Bronchial epithelial cell (primary cell): ENCODE measurements around the gene IRF3. TPM values are rescaled to one million over a fixed set of nuclear protein-coding genes. Genes with fewer than 3 reads are reported as not detected.
A peak's percentile ranks its signal among the peaks of the same experiment; 100 is the strongest.

ENCODE experiments used
- DNase-seq: peaks from one replicate; pipeline ENCODE4 v3.0.0-alpha.2; 2010; ENCODE audit warnings: low read depth
- FAIRE-seq: peaks from 2 replicates; lab custom pipeline; 2011; peaks lifted over from hg19 to GRCh38; lab: Jason Lieb, UNC
- H3K27me3 ChIP-seq: 2 replicates; pipeline ENCODE4 v1.5.1; 2011; ENCODE audit warnings: low read length; ENCODE audit not compliant: control insufficient read depth, insufficient read depth
- H3K36me3 ChIP-seq: 2 replicates; pipeline ENCODE4 v1.5.1; 2011; ENCODE audit warnings: low read length; ENCODE audit not compliant: control insufficient read depth, insufficient read depth
- H3K4me3 ChIP-seq: 2 replicates; pipeline ENCODE4 v1.5.1; 2011; ENCODE audit warnings: mild to moderate bottlenecking, low read depth, low read length, control low read depth
- CTCF ChIP-seq: IDR thresholded peaks from 2 replicates; pipeline ENCODE4 v1.5.1; 2011; ENCODE audit warnings: mild to moderate bottlenecking, moderate library complexity, low read length, control low read depth, inconsistent platforms; ENCODE audit not compliant: insufficient read depth, severe bottlenecking
- total RNA-seq: library from RNA; depleted of rRNA; stranded (reverse); fragments of >200 nt; gene quantifications from 2 replicates; pipeline ENCODE4 v1.2.1, GENCODE V29; 2014

The IRF3 gene
- total RNA-seq, 1 donor from 2014 or later: 128 TPM

- H3K27me3 ChIP-seq: no peaks in the 10 kb centered on the region
- DNase-seq (peak; percentile 67), FAIRE-seq (no peak)
- H3K36me3 ChIP-seq: peaks cover 29% of the 10 kb centered on the region
- no peak overlapping the region for H3K4me3 ChIP-seq
- TF ChIP-seq CTCF: peak; percentile 100
Observed at GRCh38 chr19:49680421-49681351, 15.0 kb upstream of the IRF3 start.

- no peak for DNase-seq
- Histone ChIP-seq H3K4me3 (no peak overlapping the region), H3K27me3 (no peaks in the 10 kb centered on the region), H3K36me3 (peaks cover 26% of the 10 kb centered on the region)
- FAIRE-seq: no peak
- no peak for TF ChIP-seq CTCF
Observed at GRCh38 chr19:49679771-49680413, 14.2 kb upstream of the IRF3 start.

GRCh38 chr19:49678985-49679770, 13.5 kb upstream of the IRF3 start:
- H3K4me3 ChIP-seq: no peak overlapping the region
- no peak for TF ChIP-seq CTCF
- FAIRE-seq (no peak), DNase-seq (no peak)
- no peaks in the 10 kb centered on the region for H3K27me3 ChIP-seq
- peaks cover 19% of the 10 kb centered on the region for H3K36me3 ChIP-seq

GRCh38 chr19:49677901-49678674, 12.4 kb upstream of the IRF3 start:
- Histone ChIP-seq H3K27me3 (no peaks in the 10 kb centered on the region), H3K36me3 (peaks cover 16% of the 10 kb centered on the region), H3K4me3 (peak overlapping the region; percentile 100)
- peak; percentile 71 for TF ChIP-seq CTCF
- FAIRE-seq: no peak
- DNase-seq: peak; percentile 56

GRCh38 chr19:49677231-49677900, 11.7 kb upstream of the IRF3 start, which contains the start of gene PRMT1:
Gene PRMT1 (plus strand): TSS chr19:49677271. CDS start chr19:49677281, 10 bp downstream.
- FAIRE-seq (no peak), DNase-seq (no peak)

More at GRCh38 chr19:49677231-49677900, 11.7 kb upstream of the IRF3 start, which contains the start of gene PRMT1:
- no peak for TF ChIP-seq CTCF
- Histone ChIP-seq H3K36me3 (peaks cover 14% of the 10 kb centered on the region), H3K27me3 (no peaks in the 10 kb centered on the region), H3K4me3 (peak within 1 kb of the TSS; percentile 100)
